Colon (tissue), 2 donors: Measurements from ENCODE around the gene SPCS1.

ENCODE experiments used
- FAIRE-seq: peaks from 2 replicates; lab custom pipeline; 2012; peaks lifted over from hg19 to GRCh38; lab: Jason Lieb, UNC
- donor health status: control.
- donor health status: control.

SPCS1 gene

GRCh38 chr3:52730681-52731080 lies 24.8 kb downstream of the SPCS1 start:
- no peak for FAIRE-seq

GRCh38 chr3:52731590-52731989 lies 25.7 kb downstream of the SPCS1 start:
- FAIRE-seq, result no peak

- FAIRE-seq, result no peak
These were observed 27.5 kb downstream of the SPCS1 start for GRCh38 chr3:52733256-52733891.

- no peak for FAIRE-seq
These were observed 33.8 kb downstream of the SPCS1 start for GRCh38 chr3:52739730-52740129.

- no peak for FAIRE-seq
These were observed 36.6 kb downstream of the SPCS1 start for GRCh38 chr3:52742418-52743041.

GRCh38 chr3:52743152-52743551 lies 37.2 kb downstream of the SPCS1 start:
- FAIRE-seq, result no peak

GRCh38 chr3:52743721-52744120 lies 37.8 kb downstream of the SPCS1 start:
- no peak for FAIRE-seq

- FAIRE-seq, result no peak
These were observed 46.2 kb downstream of the SPCS1 start for GRCh38 chr3:52752045-52752660.

- FAIRE-seq, result no peak
These were observed 48.5 kb downstream of the SPCS1 start for GRCh38 chr3:52754373-52754772.

GRCh38 chr3:52756141-52756540 lies 50.2 kb downstream of the SPCS1 start:
- FAIRE-seq, result no peak
